Muscle of leg (tissue), 11 donors: ENCODE data around the gene CASZ1. TPM values are rescaled to one million over a fixed set of nuclear protein-coding genes. Genes with fewer than 3 reads are reported as not detected.

Source experiments
- DNase-seq: peaks from one replicate; pipeline ENCODE4 v3.0.0; 2013
- H3K27ac ChIP-seq: one replicate; pipeline ENCODE4 v1.5.1; 2013; ENCODE audit warnings: mild to moderate bottlenecking, low read length, control low read depth
- H3K27me3 ChIP-seq: one replicate; pipeline ENCODE4 v1.6.1; 2013; ENCODE audit warnings: low read length; ENCODE audit not compliant: control insufficient read depth, insufficient read depth
- H3K36me3 ChIP-seq: one replicate; pipeline ENCODE4 v1.6.1; 2013; ENCODE audit warnings: low read length; ENCODE audit not compliant: control insufficient read depth, insufficient read depth
- H3K4me1 ChIP-seq: one replicate; pipeline ENCODE4 v1.6.1; 2013; ENCODE audit warnings: low read length; ENCODE audit not compliant: control insufficient read depth, insufficient read depth
- H3K4me3 ChIP-seq: one replicate; pipeline ENCODE4 v1.5.1; 2013; ENCODE audit warnings: low read length, control low read depth
- H3K9me3 ChIP-seq: replicated peaks from 2 replicates; pipeline ENCODE4 v1.6.1; 2013; ENCODE audit warnings: low read depth, low read length; ENCODE audit not compliant: control insufficient read depth
- WGBS: methylation state at CpG from one replicate; pipeline ENCODE4 v1.1.5; 2013; ENCODE audit warnings: missing lambda C conversion rate; ENCODE audit not compliant: insufficient coverage; 5-methylcytosine and 5-hydroxymethylcytosine counted together
- polyA plus RNA-seq, 8 donors: library from polyadenylated mRNA; unstranded; fragments of 120-200 nt; gene quantifications; one replicate each; pipeline versions ENCODE4 v1.2.1 to v1.2.3, GENCODE V29; 2013; ENCODE audit warnings: inconsistent platforms in 1 of 8, low replicate concordance in 1 of 8; ENCODE audit not compliant: insufficient read length in 8 of 8, insufficient read depth in 1 of 8
- total RNA-seq: library from RNA; stranded (reverse); fragments of 120-200 nt; gene quantifications from one replicate; pipeline ENCODE4 v1.2.4, GENCODE V29; 2013

The CASZ1 gene
- total and polyA plus RNA-seq, 9 donors, result 30.8 to 68.4 (median 45.3) TPM

GRCh38 chr1:10764296-10764798, 32.1 kb downstream of the CASZ1 start:
- peaks cover 9% of the 10 kb centered on the region for H3K36me3 ChIP-seq
- WGBS, result 76% methylated on average over 3 of the region's 6 CpGs
- no peaks in the 10 kb centered on the region for H3K27me3 ChIP-seq
- no peak overlapping the region for H3K4me3 ChIP-seq
- H3K9me3 ChIP-seq, result no peaks in the 10 kb centered on the region
- H3K27ac ChIP-seq, result no peak overlapping the region
- DNase-seq, result no peak
- peaks cover 57% of the 10 kb centered on the region for H3K4me1 ChIP-seq

- H3K4me1 ChIP-seq, result peaks cover 57% of the 10 kb centered on the region
- H3K4me3 ChIP-seq, result no peak overlapping the region
- H3K27ac ChIP-seq, result peak overlapping the region; percentile 73
- H3K27me3 ChIP-seq, result no peaks in the 10 kb centered on the region
- DNase-seq, result no peak
- WGBS, result 79% methylated on average over 7 of the region's 12 CpGs
- no peaks in the 10 kb centered on the region for H3K9me3 ChIP-seq
- H3K36me3 ChIP-seq, result peaks cover 18% of the 10 kb centered on the region
Measured at GRCh38 chr1:10762875-10763274, 33.6 kb downstream of the CASZ1 start.

- peak; percentile 36 for DNase-seq
- H3K27me3 ChIP-seq, result no peaks in the 10 kb centered on the region
Measured at GRCh38 chr1:10762153-10762523, 34.3 kb downstream of the CASZ1 start.

GRCh38 chr1:10761503-10762152, 34.8 kb downstream of the CASZ1 start:
- no peaks in the 10 kb centered on the region for H3K27me3 ChIP-seq
- peaks cover 18% of the 10 kb centered on the region for H3K36me3 ChIP-seq
- no peaks in the 10 kb centered on the region for H3K9me3 ChIP-seq
- WGBS, result 47% methylated on average over 8 of the region's 23 CpGs
- DNase-seq, result peak; percentile 61
- peak overlapping the region; percentile 73 for H3K27ac ChIP-seq
- no peak overlapping the region for H3K4me3 ChIP-seq
- H3K4me1 ChIP-seq, result peaks cover 58% of the 10 kb centered on the region

More at GRCh38 chr1:10762153-10762523, 34.3 kb downstream of the CASZ1 start:
- Histone ChIP-seq H3K4me3 (no peak overlapping the region), H3K4me1 (peaks cover 55% of the 10 kb centered on the region), H3K27ac (peak overlapping the region; percentile 73), H3K9me3 (no peaks in the 10 kb centered on the region), H3K36me3 (peaks cover 18% of the 10 kb centered on the region)
- WGBS, result 80% methylated on average over 1 of the region's 6 CpGs

- Histone ChIP-seq H3K36me3 (peaks cover 18% of the 10 kb centered on the region), H3K27me3 (no peaks in the 10 kb centered on the region), H3K9me3 (no peaks in the 10 kb centered on the region), H3K4me1 (peaks cover 60% of the 10 kb centered on the region), H3K27ac (peak overlapping the region; percentile 73), H3K4me3 (no peak overlapping the region)
- 81% methylated on average over 9 of the region's 17 CpGs for WGBS
- peak; percentile 41 for DNase-seq
Measured at GRCh38 chr1:10760566-10761502, 35.6 kb downstream of the CASZ1 start.

- H3K4me1 ChIP-seq, result peaks cover 67% of the 10 kb centered on the region
- WGBS, result 79% methylated on average over 12 of the region's 15 CpGs
- no peak overlapping the region for H3K27ac ChIP-seq
Measured at GRCh38 chr1:10759413-10760200, 36.8 kb downstream of the CASZ1 start.

GRCh38 chr1:10756842-10757241, 39.6 kb downstream of the CASZ1 start:
- peaks cover 57% of the 10 kb centered on the region for H3K4me1 ChIP-seq
- no peaks in the 10 kb centered on the region for H3K9me3 ChIP-seq
- peak overlapping the region; percentile 62 for H3K27ac ChIP-seq
- H3K36me3 ChIP-seq, result peaks cover 21% of the 10 kb centered on the region
- 68% methylated on average over 5 of the region's 10 CpGs for WGBS
- H3K27me3 ChIP-seq, result no peaks in the 10 kb centered on the region
- no peak overlapping the region for H3K4me3 ChIP-seq
- DNase-seq, result no peak

More at GRCh38 chr1:10759413-10760200, 36.8 kb downstream of the CASZ1 start:
- Histone ChIP-seq H3K9me3 (no peaks in the 10 kb centered on the region), H3K36me3 (peaks cover 18% of the 10 kb centered on the region), H3K4me3 (no peak overlapping the region), H3K27me3 (no peaks in the 10 kb centered on the region)
- DNase-seq, result no peak

GRCh38 chr1:10755970-10756521, 40.4 kb downstream of the CASZ1 start:
- peak overlapping the region; percentile 62 for H3K27ac ChIP-seq
- H3K36me3 ChIP-seq, result peaks cover 21% of the 10 kb centered on the region
- H3K4me3 ChIP-seq, result no peak overlapping the region
- DNase-seq, result peak; percentile 68
- H3K27me3 ChIP-seq, result no peaks in the 10 kb centered on the region
- WGBS, result 37% methylated on average over 21 of the region's 23 CpGs
- H3K9me3 ChIP-seq, result no peaks in the 10 kb centered on the region
- H3K4me1 ChIP-seq, result peaks cover 49% of the 10 kb centered on the region

- H3K4me3 ChIP-seq, result no peak overlapping the region
- peaks cover 15% of the 10 kb centered on the region for H3K36me3 ChIP-seq
- peak overlapping the region; percentile 51 for H3K27ac ChIP-seq
- H3K4me1 ChIP-seq, result peaks cover 37% of the 10 kb centered on the region
- WGBS, result 81% methylated on average over 14 of the region's 24 CpGs
- H3K9me3 ChIP-seq, result no peaks in the 10 kb centered on the region
- DNase-seq, result no peak
- H3K27me3 ChIP-seq, result no peaks in the 10 kb centered on the region
Measured at GRCh38 chr1:10754568-10755329, 41.7 kb downstream of the CASZ1 start.
